Measurements from ENCODE around the gene EZR. TPM values are rescaled to one million over a fixed set of nuclear protein-coding genes. Genes with fewer than 3 reads are reported as not detected.

EZR gene
- total RNA-seq, 1 experiment from 2014 or later: 1,402 TPM

GRCh38 chr6:158729906-158730540 lies 89.1 kb downstream of the EZR start:
- TF ChIP-seq EZH2 (IDR thresholded peaks at IDR 0.05): no peak
- TF ChIP-seq FOSL1 (IDR thresholded peaks at IDR 0.05; ENCODE audit: low read depth): no peak
- TF ChIP-seq POLR2AphosphoS5 (IDR thresholded peaks at IDR 0.05; ENCODE audit: low read depth, low read length): no peak
- TF ChIP-seq, protein P1, sequence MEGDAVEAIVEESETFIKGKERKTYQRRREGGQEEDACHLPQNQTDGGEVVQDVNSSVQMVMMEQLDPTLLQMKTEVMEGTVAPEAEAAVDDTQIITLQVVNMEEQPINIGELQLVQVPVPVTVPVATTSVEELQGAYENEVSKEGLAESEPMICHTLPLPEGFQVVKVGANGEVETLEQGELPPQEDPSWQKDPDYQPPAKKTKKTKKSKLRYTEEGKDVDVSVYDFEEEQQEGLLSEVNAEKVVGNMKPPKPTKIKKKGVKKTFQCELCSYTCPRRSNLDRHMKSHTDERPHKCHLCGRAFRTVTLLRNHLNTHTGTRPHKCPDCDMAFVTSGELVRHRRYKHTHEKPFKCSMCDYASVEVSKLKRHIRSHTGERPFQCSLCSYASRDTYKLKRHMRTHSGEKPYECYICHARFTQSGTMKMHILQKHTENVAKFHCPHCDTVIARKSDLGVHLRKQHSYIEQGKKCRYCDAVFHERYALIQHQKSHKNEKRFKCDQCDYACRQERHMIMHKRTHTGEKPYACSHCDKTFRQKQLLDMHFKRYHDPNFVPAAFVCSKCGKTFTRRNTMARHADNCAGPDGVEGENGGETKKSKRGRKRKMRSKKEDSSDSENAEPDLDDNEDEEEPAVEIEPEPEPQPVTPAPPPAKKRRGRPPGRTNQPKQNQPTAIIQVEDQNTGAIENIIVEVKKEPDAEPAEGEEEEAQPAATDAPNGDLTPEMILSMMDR (IDR thresholded peaks at IDR 0.05 in 2 of 3, conservative IDR thresholded peaks at IDR 0.05 in 1 of 3; ENCODE audit: borderline replicate concordance in 1 of 3, insufficient read depth in 1 of 3, low read depth in 2 of 3, low read length in 2 of 3): no peak
- no peak for TF ChIP-seq ELF1 (IDR thresholded peaks at IDR 0.05; ENCODE audit: borderline replicate concordance, low read depth)
- no peak for TF ChIP-seq JUND (IDR thresholded peaks at IDR 0.05)
- no peak for TF ChIP-seq ATF3 (IDR thresholded peaks at IDR 0.05)
- no peak for TF ChIP-seq EZH2phosphoT487 (IDR thresholded peaks at IDR 0.05; ENCODE audit: borderline replicate concordance)
- no peak for TF ChIP-seq SP1 (IDR thresholded peaks at IDR 0.05; ENCODE audit: low read depth)
- no peak for TF ChIP-seq ZBTB33 (IDR thresholded peaks at IDR 0.05; ENCODE audit: extremely low read depth, insufficient replicate concordance, low read length)
- TF ChIP-seq YY1 (IDR thresholded peaks at IDR 0.05; ENCODE audit: extremely low read depth, insufficient replicate concordance, low read depth, low read length): no peak
- TF ChIP-seq REST (IDR thresholded peaks at IDR 0.05; ENCODE audit: low read depth): no peak
- no peak for TF ChIP-seq MAX (IDR thresholded peaks at IDR 0.05)
- DNase-seq (ENCODE audit: low read depth, low spot score): no peak
- Histone ChIP-seq H3K36me3 (ENCODE audit: control insufficient read depth in 1 of 2, insufficient read depth in 2 of 2, low read length in 2 of 2) (peaks cover 0 to 61% of the 10 kb centered on the region in 2 experiments; a peak in 2 of 4 replicates), H3K27ac (ENCODE audit: low read depth, low read length) (peak overlapping the region; percentile 97), H3K4me3 (replicated peaks in 1 of 2; ENCODE audit: low read depth in 1 of 2, low read length in 2 of 2) (peak overlapping the region; percentile 7 to 12; a peak in 2 of 4 replicates), H3K4me2 (ENCODE audit: low read length) (peak overlapping the region; percentile 64), H3K9ac (ENCODE audit: low read length) (peak overlapping the region; percentile 74), H2AFZ (ENCODE audit: low read depth, low read length, poor library complexity, severe bottlenecking) (no peak overlapping the region), H3K79me2 (ENCODE audit: insufficient read depth, low read length) (peaks cover 76% of the 10 kb centered on the region), H3K9me2 (ENCODE audit: insufficient read depth) (no peaks in the 10 kb centered on the region), H4K20me1 (ENCODE audit: insufficient read depth) (no peaks in the 10 kb centered on the region), H3K4me1 (ENCODE audit: control insufficient read depth in 1 of 2, insufficient read depth in 2 of 2, low read length in 2 of 2) (peaks cover 42 to 79% of the 10 kb centered on the region in 2 experiments), H3K9me3 (ENCODE audit: control insufficient read depth in 1 of 2, insufficient read depth in 1 of 2, low read depth in 1 of 2, low read length in 2 of 2) (no peaks in the 10 kb centered on the region), H3K27me3 (ENCODE audit: insufficient read depth, low read length) (no peaks in the 10 kb centered on the region)
- intact Hi-C loops (cut with micrococcal nuclease): loop anchor here (1.0 kb wide), 4 partner anchors 10 to 123 kb away; no protein-coding TSS in a partner anchor
- ChIA-PET RAD21 (ENCODE audit: low non-redundant PET in 1 of 2, low total read pairs in 2 of 2, uncharacterized antibody in 2 of 2, unreplicated experiment in 2 of 2) (interaction anchor here (1.0 to 1.4 kb wide), 3 partner anchors 12 to 124 kb away, joined by 3 to 5 read pairs (median 5); no protein-coding TSS in a partner anchor), POLR2A (interaction anchor here (0.9 to 4.4 kb wide), 15 partner anchors 9 to 270 kb away, joined by 3 to 35 read pairs (median 5); partner anchors contain the start of gene RSPH3), CTCF (interaction anchor here (0.7 to 2.1 kb wide), 6 partner anchors 9 to 39 kb away, joined by 3 to 21 read pairs (median 4); no protein-coding TSS in a partner anchor)
- TSS peak; percentile 78 for BruUV-seq (replicated peaks)
- no peak; the same call in 1 of the 2 replicates for ATAC-seq

Measured in HCT116 (cell line).